ENCODE results near the gene TIFAB.

TIFAB gene

DNA sequence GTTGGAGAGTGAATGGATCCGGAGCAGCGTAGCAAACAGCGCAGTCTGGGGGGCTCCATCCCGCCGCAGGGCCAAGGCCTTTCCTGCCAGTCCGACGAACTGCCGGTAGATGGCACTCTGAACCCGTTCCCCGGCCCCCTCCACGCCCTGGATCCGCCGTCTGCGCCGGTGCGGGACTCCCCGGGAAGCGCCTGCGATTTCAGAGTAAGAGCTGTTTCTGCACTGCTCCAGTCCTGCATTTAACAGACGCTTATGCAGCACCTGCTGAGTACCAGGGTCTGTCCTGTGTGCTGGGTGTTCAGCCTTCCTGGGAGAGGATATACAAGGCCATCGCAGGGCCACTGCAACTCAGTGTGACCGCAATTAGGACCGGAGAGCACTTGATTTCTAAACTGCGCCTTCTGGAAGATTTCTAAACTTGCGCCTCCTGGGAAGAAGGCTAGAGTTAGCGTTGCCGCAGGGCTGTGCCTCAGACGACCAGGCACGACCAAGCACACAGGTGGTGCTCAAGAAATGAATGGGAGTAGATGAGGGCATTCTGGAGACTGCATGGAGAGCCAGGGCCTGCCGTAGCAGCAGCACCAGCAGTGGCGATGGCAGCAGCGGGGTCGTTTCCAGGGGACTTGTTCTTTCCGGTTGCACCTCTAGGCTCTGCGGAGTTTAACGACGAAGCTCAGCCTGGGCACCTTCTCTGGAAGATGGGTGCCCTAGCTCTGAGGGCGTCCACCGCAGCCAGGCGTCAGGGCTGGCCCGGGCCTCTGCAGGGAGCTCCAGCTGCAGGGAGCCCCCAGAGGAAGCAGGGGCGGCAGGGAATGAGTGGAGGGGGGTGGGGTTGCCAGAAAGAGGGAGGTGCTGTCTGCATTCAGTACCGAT lies 14.3 kb upstream of the TIFAB start:
- peaks cover 82 to 87% of the 10 kb centered on the region in 2 experiments for H3K27me3 ChIP-seq (ENCODE audit: control insufficient read depth in 1 of 2, insufficient read depth in 1 of 2, low read length in 2 of 2)
- no peak overlapping the region for H2BK120ac ChIP-seq (ENCODE audit: low read depth, low read length)
- H3K4me2 ChIP-seq (ENCODE audit: low read length, poor library complexity, severe bottlenecking), result peak overlapping the region; percentile 71
- peak overlapping the region in 1 of 2 experiments; percentile 62 for H3K4me3 ChIP-seq (ENCODE audit: insufficient read depth in 1 of 2, low read depth in 1 of 2, low read length in 2 of 2)
- H3K14ac ChIP-seq (ENCODE audit: low read length in 2 of 2), result no peak overlapping the region
- no peak overlapping the region for H3K27ac ChIP-seq (ENCODE audit: low read length, poor library complexity, severe bottlenecking)
- H2BK15ac ChIP-seq (ENCODE audit: low read depth, poor library complexity, severe bottlenecking), result no peak overlapping the region
- H3K79me1 ChIP-seq (replicated peaks; ENCODE audit: low read length, poor library complexity, severe bottlenecking), result no peaks in the 10 kb centered on the region
- no peak overlapping the region for H3K18ac ChIP-seq (ENCODE audit: low read depth in 1 of 2, low read length in 2 of 2)
- no peak overlapping the region for H4K91ac ChIP-seq (ENCODE audit: low read length)
- DNase-seq, result peak; percentile 68
- H3K9ac ChIP-seq (ENCODE audit: low read length), result peak overlapping the region; percentile 12
- H3K4ac ChIP-seq (ENCODE audit: low read depth in 1 of 2, low read length in 2 of 2), result no peak overlapping the region
- peak overlapping the region; percentile 84 for H2AFZ ChIP-seq (ENCODE audit: low read depth, low read length)
- no peaks in the 10 kb centered on the region for H3K9me3 ChIP-seq (ENCODE audit: control insufficient read depth, low read length)
- no peak overlapping the region for H4K8ac ChIP-seq (ENCODE audit: low read length)
- H3K23ac ChIP-seq (ENCODE audit: low read length in 2 of 2), result peak overlapping the region in 1 of 2 experiments; percentile 24
- no peak overlapping the region for H2BK12ac ChIP-seq (ENCODE audit: low read length in 2 of 2)
- WGBS, result 5% methylated on average over 43 of the region's 43 CpGs
- no peaks in the 10 kb centered on the region for H3K36me3 ChIP-seq (ENCODE audit: control insufficient read depth in 1 of 2, insufficient read depth in 2 of 2, low read depth in 1 of 2, low read length in 2 of 2)
- H2AK5ac ChIP-seq (ENCODE audit: low read length, severe bottlenecking), result no peak overlapping the region
- peaks cover 9% of the 10 kb centered on the region for H3K4me1 ChIP-seq (ENCODE audit: control insufficient read depth, insufficient read depth, low read depth, low read length)
- H2BK5ac ChIP-seq (ENCODE audit: low read depth, low read length, poor library complexity, severe bottlenecking), result no peak overlapping the region

DNA sequence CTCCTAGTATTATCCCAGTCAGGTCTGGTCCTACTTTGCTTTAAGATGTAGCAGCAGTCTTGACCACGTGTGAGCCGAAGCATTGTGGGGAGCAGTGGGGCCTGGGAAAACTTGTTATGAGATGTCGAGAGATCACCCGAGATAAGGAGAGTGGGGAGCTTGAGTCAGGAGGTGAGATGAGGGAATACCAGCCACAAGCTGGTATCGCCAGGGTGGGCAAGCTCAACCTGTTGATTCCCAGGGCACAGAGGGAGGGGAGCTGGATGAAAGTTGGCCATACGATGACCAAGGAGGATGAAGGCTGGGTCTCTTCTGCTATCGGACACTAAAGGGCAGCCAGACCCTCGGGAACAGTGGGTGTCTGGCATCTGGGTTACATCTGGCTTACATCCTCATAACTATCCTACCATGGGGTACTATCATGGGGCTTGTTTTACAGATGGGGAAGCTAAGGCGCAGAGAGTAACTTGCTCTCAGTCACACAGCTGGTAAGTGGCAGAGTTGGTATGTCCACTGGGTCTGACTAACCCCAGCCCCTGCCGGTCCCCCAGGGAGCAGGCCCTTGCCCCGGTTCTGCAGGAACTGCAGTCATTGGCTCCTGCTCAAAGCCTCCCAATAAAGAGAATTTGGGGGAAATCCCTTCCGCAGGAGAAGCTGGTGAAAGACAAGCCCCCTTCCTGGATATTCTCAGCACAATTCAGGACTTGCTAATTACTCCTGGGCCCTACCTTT lies 13.4 kb upstream of the TIFAB start:
- Histone ChIP-seq H4K91ac (ENCODE audit: low read length) (no peak overlapping the region), H3K4me2 (ENCODE audit: low read length, poor library complexity, severe bottlenecking) (no peak overlapping the region), H2BK12ac (ENCODE audit: low read length in 2 of 2) (no peak overlapping the region), H4K8ac (ENCODE audit: low read length) (no peak overlapping the region), H3K4me3 (ENCODE audit: insufficient read depth in 1 of 2, low read depth in 1 of 2, low read length in 2 of 2) (no peak overlapping the region), H3K23ac (ENCODE audit: low read length in 2 of 2) (no peak overlapping the region), H3K9me3 (ENCODE audit: control insufficient read depth, low read length) (no peaks in the 10 kb centered on the region), H3K36me3 (ENCODE audit: control insufficient read depth in 1 of 2, insufficient read depth in 2 of 2, low read depth in 1 of 2, low read length in 2 of 2) (no peaks in the 10 kb centered on the region), H3K27me3 (ENCODE audit: control insufficient read depth in 1 of 2, insufficient read depth in 1 of 2, low read length in 2 of 2) (peaks cover 76 to 82% of the 10 kb centered on the region in 2 experiments), H2AK5ac (ENCODE audit: low read length, severe bottlenecking) (no peak overlapping the region), H2BK15ac (ENCODE audit: low read depth, poor library complexity, severe bottlenecking) (no peak overlapping the region), H2BK5ac (ENCODE audit: low read depth, low read length, poor library complexity, severe bottlenecking) (no peak overlapping the region), H2AFZ (ENCODE audit: low read depth, low read length) (no peak overlapping the region), H3K18ac (ENCODE audit: low read depth in 1 of 2, low read length in 2 of 2) (no peak overlapping the region), H3K9ac (ENCODE audit: low read length) (no peak overlapping the region), H2BK120ac (ENCODE audit: low read depth, low read length) (no peak overlapping the region), H3K4me1 (ENCODE audit: control insufficient read depth, insufficient read depth, low read depth, low read length) (peaks cover 9% of the 10 kb centered on the region), H3K4ac (ENCODE audit: low read depth in 1 of 2, low read length in 2 of 2) (no peak overlapping the region), H3K14ac (ENCODE audit: low read length in 2 of 2) (no peak overlapping the region), H3K79me1 (replicated peaks; ENCODE audit: low read length, poor library complexity, severe bottlenecking) (no peaks in the 10 kb centered on the region), H3K27ac (ENCODE audit: low read length, poor library complexity, severe bottlenecking) (no peak overlapping the region)
- 65% methylated on average over 10 of the region's 12 CpGs for WGBS
- DNase-seq, result no peak

DNA sequence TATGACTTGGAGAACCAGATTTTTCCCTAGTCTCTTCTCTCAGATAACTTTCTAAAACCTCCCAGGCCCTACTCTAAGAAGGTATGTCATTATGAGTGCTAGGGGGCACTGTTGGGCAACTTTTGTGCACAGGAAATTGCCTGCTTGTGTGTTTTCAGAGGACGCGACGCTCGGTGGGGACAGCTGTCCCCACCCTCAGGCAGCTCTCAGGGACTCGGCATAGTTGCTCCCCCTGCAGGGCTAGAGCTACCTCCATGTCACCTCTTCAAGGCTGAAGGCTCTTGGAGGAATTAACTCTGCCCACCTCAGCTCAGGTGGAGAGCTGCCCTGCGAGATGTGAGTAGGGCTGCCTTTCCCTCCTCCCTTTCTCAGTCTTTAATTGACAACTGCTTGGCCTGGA lies 10.2 kb upstream of the TIFAB start:
- Histone ChIP-seq H2AK5ac (ENCODE audit: low read length, severe bottlenecking) (no peak overlapping the region), H3K4me1 (ENCODE audit: control insufficient read depth, insufficient read depth, low read depth, low read length) (peaks cover 9% of the 10 kb centered on the region), H3K4me2 (ENCODE audit: low read length, poor library complexity, severe bottlenecking) (no peak overlapping the region), H3K27me3 (ENCODE audit: control insufficient read depth in 1 of 2, insufficient read depth in 1 of 2, low read length in 2 of 2) (peaks cover 55 to 85% of the 10 kb centered on the region in 2 experiments), H2BK120ac (ENCODE audit: low read depth, low read length) (no peak overlapping the region), H3K4me3 (ENCODE audit: insufficient read depth in 1 of 2, low read depth in 1 of 2, low read length in 2 of 2) (no peak overlapping the region), H2AFZ (ENCODE audit: low read depth, low read length) (no peak overlapping the region), H3K36me3 (ENCODE audit: control insufficient read depth in 1 of 2, insufficient read depth in 2 of 2, low read depth in 1 of 2, low read length in 2 of 2) (no peaks in the 10 kb centered on the region), H3K14ac (ENCODE audit: low read length in 2 of 2) (no peak overlapping the region), H4K91ac (ENCODE audit: low read length) (no peak overlapping the region), H2BK15ac (ENCODE audit: low read depth, poor library complexity, severe bottlenecking) (no peak overlapping the region), H3K9ac (ENCODE audit: low read length) (no peak overlapping the region), H3K4ac (ENCODE audit: low read depth in 1 of 2, low read length in 2 of 2) (no peak overlapping the region), H3K27ac (ENCODE audit: low read length, poor library complexity, severe bottlenecking) (no peak overlapping the region), H3K18ac (ENCODE audit: low read depth in 1 of 2, low read length in 2 of 2) (no peak overlapping the region), H3K23ac (ENCODE audit: low read length in 2 of 2) (no peak overlapping the region), H3K79me1 (replicated peaks; ENCODE audit: low read length, poor library complexity, severe bottlenecking) (no peaks in the 10 kb centered on the region), H3K9me3 (ENCODE audit: control insufficient read depth, low read length) (no peaks in the 10 kb centered on the region), H4K8ac (ENCODE audit: low read length) (no peak overlapping the region), H2BK12ac (ENCODE audit: low read length in 2 of 2) (no peak overlapping the region), H2BK5ac (ENCODE audit: low read depth, low read length, poor library complexity, severe bottlenecking) (no peak overlapping the region)
- peak; percentile 36 for DNase-seq
- WGBS, result 3% methylated on average over 5 of the region's 6 CpGs

DNA sequence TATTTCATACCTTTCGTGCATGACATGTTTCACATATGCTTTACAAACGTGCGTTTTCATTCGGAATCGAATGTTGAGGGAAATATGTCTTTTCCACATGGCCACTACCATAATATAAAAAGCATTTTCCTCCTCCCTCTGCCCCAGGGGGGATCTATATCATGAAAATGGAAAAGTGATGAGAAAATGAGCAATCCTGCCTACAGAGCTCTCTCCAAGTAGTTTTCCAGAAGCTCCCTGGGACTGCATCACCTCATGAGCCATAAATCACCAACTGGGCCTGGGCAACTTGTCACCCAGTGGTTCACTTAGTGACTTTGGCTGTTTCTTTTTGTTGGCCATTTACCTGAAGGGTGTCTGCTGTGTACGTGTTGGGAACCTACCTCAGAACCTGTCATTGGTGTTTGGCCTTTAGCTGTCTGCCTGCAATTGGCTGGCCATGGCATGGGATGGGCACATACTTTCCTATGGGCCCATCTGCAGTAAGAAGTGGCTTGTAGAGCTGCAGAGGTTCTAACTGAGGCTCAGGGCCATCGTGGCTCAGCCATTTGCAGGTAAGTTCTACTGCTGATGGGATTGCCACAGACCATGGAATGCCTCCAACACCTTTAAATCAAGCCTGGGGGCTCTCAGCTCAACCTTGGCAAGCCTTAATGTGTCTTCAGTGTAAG lies 9.5 kb upstream of the TIFAB start:
- no peak overlapping the region for H2AFZ ChIP-seq (ENCODE audit: low read depth, low read length)
- no peak for DNase-seq
- H3K79me1 ChIP-seq (replicated peaks; ENCODE audit: low read length, poor library complexity, severe bottlenecking), result no peaks in the 10 kb centered on the region
- WGBS, result 68% methylated on average over 7 of the region's 7 CpGs
- H2BK5ac ChIP-seq (ENCODE audit: low read depth, low read length, poor library complexity, severe bottlenecking), result no peak overlapping the region
- no peak overlapping the region for H3K4me3 ChIP-seq (ENCODE audit: insufficient read depth in 1 of 2, low read depth in 1 of 2, low read length in 2 of 2)
- no peak overlapping the region for H3K18ac ChIP-seq (ENCODE audit: low read depth in 1 of 2, low read length in 2 of 2)
- H3K27ac ChIP-seq (ENCODE audit: low read length, poor library complexity, severe bottlenecking), result no peak overlapping the region
- no peak overlapping the region for H3K4me2 ChIP-seq (ENCODE audit: low read length, poor library complexity, severe bottlenecking)
- no peak overlapping the region for H2BK120ac ChIP-seq (ENCODE audit: low read depth, low read length)
- peaks cover 48 to 84% of the 10 kb centered on the region in 2 experiments for H3K27me3 ChIP-seq (ENCODE audit: control insufficient read depth in 1 of 2, insufficient read depth in 1 of 2, low read length in 2 of 2)
- H3K9ac ChIP-seq (ENCODE audit: low read length), result no peak overlapping the region
- no peak overlapping the region for H3K4ac ChIP-seq (ENCODE audit: low read depth in 1 of 2, low read length in 2 of 2)
- H4K91ac ChIP-seq (ENCODE audit: low read length), result no peak overlapping the region
- no peaks in the 10 kb centered on the region for H3K36me3 ChIP-seq (ENCODE audit: control insufficient read depth in 1 of 2, insufficient read depth in 2 of 2, low read depth in 1 of 2, low read length in 2 of 2)
- H2BK12ac ChIP-seq (ENCODE audit: low read length in 2 of 2), result no peak overlapping the region
- H2BK15ac ChIP-seq (ENCODE audit: low read depth, poor library complexity, severe bottlenecking), result no peak overlapping the region
- peaks cover 6% of the 10 kb centered on the region for H3K4me1 ChIP-seq (ENCODE audit: control insufficient read depth, insufficient read depth, low read depth, low read length)
- H3K23ac ChIP-seq (ENCODE audit: low read length in 2 of 2), result no peak overlapping the region
- no peak overlapping the region for H4K8ac ChIP-seq (ENCODE audit: low read length)
- H2AK5ac ChIP-seq (ENCODE audit: low read length, severe bottlenecking), result no peak overlapping the region
- H3K9me3 ChIP-seq (ENCODE audit: control insufficient read depth, low read length), result no peaks in the 10 kb centered on the region
- H3K14ac ChIP-seq (ENCODE audit: low read length in 2 of 2), result no peak overlapping the region
